ENCODE data around the gene TFCP2.
"Not testable (repeated sequence)": the region's sequence is repeated elsewhere in the genome, so short reads cannot be mapped to it uniquely, and the experiment has no call there.

TFCP2 gene, protein sequence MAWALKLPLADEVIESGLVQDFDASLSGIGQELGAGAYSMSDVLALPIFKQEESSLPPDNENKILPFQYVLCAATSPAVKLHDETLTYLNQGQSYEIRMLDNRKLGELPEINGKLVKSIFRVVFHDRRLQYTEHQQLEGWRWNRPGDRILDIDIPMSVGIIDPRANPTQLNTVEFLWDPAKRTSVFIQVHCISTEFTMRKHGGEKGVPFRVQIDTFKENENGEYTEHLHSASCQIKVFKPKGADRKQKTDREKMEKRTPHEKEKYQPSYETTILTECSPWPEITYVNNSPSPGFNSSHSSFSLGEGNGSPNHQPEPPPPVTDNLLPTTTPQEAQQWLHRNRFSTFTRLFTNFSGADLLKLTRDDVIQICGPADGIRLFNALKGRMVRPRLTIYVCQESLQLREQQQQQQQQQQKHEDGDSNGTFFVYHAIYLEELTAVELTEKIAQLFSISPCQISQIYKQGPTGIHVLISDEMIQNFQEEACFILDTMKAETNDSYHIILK

DNA sequence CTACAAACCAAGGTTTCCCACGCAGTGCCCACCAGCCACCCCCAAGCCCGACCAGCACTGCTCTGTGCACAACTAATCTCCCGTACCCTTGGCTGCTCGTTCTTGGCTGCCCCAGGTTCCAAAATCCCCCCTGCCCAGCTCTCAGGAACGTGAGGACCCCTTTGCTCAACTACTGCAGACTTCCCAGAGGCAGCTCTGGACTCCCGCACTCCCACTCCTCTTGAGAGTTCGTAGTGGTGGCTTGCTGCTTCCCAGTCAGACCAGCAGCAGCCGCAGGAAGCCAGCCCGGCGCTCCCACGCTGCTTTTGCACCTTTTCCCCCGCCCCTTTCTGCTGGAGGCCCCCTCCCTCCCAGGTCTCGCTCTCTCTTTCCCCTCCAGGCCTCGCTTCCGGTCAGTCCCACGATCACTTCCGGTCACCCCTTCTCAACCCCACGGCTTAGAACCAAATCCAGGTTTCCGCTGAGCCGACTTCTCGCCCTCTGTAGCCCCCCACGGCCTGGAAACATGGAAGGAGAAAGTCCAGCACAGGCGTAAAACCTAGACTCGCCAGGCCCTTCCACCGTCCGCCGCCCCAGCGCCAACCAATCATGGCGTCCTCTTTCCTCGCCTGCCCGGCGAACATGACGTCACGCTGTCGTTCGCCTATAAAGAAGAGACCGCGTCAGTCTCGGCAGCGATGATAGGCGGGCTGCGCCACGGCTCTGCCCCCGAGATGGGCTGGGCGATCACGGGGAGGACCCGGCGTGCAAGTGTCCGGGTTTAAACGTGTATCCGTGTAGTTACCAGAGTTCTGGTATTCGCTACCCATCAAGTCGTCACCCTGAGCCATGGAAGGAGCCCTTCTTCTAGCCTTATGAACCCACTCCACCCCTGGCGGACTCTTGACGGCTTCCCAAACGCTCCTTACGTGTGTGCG is at the start of gene TFCP2:
Gene TFCP2 (minus strand): TSS at position 621 of the 917 bp plus-strand sequence. CDS start 713 bp downstream, outside the sequence.
- DNase-seq, result peak; percentile 95

DNA sequence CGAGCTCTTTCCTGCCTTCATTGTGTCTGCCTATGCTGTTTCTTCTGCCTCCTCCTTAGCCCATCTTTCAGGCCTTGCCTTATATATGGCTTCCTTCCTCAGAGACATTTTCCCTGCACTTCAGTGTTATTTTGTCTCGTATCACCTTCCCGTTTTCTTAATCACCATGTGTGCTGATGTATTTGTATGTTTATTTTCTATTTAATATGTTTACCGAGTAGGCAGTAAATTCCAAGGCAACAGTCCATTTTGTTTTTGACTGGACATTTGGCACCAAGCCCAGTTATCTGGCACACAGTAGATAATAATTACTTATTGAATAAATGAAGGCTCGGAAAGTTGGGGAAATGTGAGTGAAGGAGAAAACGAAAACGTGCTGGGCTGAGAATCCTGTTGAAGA is 49.5 kb upstream of the TFCP2 start:
- peak; percentile 73 for DNase-seq

DNA sequence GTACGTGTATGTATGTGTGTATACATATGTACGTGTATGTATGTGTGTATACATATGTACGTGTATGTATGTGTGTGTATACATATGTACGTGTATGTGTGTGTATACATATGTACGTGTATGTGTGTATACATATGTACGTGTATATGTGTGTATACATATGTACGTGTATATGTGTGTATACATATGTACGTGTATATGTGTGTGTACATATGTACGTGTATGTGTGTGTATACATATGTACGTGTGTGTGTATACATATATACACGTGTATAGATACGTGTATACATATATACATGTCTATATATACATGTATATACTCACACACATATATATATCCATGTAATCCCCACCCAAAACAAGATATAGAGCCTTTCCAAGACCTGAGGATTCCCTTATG is 46.9 kb upstream of the TFCP2 start:
- DNase-seq, result not testable (repeated sequence)

DNA sequence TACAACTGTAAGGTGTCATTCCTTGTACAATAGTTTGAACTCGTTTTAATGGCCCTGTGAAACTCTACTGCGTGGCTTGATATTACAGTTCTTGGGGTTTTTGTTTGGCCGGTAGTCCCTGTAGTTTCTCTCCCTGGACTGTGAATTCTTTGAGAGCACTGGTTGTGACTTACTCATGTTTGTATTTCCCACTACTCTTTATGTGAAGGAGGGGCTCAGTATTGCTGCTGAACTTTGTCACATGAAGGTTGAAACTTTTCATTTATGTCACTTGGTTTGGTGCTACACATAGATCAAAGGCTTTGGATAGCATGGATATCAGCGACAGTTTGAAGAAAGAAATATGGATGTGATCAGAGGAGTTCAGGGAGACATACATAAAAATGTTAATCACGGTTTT is 46.4 kb upstream of the TFCP2 start:
- no peak for DNase-seq

DNA sequence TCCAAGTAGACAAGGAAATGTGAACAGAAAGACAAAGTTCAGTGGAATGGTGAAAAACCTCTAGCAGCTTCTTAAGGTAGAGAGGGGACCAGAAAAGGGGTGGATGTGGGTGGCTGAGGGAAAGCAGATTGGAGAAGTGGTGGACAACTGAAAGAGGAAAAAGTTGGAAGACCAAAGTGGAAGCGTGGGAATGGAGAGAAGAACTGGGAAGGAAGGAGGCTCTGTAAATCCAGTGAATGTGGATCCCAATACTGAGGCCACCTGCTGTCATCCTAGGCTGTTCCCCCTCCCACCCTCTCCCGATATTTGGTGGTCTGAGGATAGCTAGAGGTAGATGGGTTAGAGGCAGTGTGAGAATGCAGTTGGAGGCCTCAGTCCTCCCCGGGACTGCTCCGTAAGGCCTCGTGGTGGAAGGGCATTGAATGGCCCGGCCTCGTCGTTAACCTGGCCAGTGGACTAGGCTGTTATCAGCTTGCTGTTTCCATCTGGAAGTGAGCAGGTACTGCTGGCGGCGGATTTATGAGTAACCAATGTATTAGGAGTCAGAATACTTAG is 45.7 kb upstream of the TFCP2 start:
- DNase-seq, result no peak

DNA sequence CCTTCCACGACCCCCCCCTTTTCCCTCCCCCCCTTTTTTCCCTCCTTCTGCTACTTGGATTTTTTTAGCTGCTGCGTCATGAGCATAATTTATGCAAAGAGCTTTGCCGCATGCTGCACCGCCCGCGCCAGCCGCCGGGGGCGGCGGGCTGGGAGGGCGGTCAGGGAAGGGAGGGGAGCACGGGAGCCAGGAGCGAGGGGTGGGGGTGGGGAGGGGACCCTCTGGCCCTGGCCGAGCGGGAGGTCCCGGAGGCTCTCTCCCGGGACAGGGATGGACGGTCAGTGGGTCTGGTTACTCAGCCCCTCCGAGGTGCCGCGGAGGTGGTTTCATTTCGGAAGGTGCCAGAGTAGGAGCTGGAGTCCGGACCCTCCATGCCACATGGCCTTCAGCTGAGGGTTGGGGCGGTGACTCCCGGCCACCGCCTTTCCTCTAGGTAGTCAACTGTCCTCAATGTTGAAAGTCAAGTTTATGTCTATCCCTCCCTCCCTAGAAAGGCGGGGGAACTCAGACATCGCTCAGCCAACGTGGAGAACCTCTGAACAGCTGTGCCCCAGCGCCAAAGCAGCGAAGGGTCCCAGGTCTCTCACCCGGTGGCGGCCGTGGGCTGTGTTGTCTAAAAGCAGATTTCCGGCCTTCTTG is 45.2 kb upstream of the TFCP2 start, which contains the start of gene POU6F1:
Gene POU6F1 (minus strand): TSS at position 95 of the 639 bp plus-strand sequence. CDS start 11,226 bp downstream, outside the sequence.
- DNase-seq, result peak; percentile 31

DNA sequence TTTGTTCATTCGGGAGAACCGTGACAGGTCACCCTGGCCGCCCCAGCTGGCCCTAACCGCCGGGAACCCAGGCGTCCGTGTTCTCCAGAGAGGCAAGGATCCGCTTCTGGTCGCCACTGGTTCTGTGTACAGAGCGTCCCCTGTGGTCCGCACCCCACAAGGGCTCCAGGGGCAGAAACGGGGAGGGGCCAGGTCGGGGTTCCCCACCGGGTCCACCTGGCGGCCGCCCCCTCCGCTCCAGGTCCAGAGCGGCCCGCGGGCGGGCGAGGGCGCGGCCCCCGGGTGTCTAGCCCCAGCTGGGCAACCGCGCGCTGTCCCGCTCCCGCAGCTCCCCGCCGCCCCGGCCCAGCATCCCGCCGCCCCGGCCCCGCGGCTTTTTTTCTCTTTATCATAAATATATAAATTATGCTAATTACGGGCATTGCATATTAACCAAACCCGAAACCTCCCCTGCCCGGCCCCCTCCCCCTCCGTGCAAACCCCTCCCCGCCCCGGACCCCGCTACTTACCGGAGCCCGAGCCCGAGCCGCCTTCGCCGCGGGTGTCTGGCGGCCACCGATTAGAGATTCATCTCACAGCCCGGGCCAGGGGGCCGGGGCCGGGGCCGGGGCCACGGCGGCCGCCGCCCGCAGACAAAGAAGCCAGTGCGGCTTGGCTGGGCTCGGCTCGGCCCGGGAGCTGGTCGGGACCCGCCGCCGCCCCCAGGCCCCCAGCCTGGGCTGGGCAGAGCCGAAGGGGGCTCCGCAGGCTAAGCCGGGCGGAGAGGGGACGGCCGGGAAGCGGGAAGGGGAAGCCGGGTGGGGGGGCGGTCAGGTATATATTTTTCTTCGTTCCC is 44.4 kb upstream of the TFCP2 start:
- no peak for DNase-seq

DNA sequence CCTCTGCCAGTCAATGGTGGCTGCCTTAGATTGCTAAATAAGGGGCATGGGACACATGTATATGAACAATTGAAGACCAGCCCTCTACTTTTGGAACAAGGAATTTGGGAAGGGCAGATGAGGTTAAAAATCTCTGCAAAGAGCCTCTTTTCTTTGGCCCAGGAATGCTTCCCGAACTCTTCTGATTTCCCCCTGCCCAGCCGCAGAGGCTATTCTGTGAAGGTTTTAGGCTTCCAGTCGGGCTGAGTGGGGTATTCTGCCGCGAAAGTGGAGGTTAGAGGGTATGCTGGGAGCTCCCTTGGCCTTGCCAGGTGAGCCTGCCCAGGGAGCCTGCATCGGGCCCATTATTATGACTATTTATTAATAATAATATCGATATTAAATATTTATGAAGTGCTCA is 43.7 kb upstream of the TFCP2 start:
- DNase-seq, result no peak

DNA sequence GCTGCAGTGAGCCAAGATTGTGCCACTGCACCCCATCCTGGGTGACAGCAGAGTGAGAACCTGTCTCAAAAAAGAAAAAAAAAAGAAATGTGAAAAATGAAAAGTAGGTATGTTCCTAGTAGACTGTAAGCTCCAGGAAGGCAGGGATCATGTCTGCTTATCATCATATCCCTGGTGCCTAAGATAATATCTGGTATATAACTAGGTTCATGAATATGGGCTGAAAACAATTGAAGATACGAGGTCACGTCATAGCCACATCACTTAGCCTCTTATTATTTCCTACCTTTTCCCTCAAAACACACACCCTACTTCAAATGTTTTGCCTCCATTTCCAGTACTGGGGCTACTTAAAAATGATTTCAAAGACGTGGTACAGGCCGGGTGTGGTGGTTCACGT is 42.0 kb upstream of the TFCP2 start:
- no peak for DNase-seq

DNA sequence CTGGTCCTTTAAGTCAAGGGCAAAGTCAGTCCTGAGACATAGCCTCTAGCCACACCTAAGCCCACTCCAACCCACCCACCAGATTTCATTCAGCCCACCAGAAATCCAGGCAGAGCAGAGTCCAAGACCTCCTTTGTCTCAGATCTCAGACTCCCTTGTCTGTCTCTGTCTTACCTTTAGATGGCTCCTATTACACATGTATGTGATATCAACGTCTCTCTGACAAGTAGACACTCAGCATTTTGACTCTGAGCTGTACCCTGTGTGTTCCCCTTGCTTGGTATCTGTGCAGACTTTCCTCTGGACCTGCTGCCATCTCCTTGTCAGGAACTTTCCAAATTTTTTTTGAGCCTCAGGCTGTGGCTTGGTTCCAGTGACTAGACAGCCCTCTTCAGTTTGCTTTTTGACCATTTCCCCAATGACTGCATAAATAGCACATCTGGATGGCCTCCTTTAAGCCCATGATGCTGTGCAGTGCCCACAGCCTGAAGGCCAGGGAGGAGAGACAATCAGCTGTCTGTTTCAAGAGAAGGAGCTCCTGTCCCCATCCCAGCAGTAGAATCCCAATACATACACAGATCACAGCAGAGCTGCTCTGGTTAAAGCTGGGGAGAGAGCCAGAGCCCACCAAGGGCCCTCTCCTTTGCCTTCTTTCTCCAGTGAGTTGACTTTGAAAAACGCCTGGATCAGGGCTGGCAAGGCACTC is 37.9 kb upstream of the TFCP2 start:
- no peak for DNase-seq

DNA sequence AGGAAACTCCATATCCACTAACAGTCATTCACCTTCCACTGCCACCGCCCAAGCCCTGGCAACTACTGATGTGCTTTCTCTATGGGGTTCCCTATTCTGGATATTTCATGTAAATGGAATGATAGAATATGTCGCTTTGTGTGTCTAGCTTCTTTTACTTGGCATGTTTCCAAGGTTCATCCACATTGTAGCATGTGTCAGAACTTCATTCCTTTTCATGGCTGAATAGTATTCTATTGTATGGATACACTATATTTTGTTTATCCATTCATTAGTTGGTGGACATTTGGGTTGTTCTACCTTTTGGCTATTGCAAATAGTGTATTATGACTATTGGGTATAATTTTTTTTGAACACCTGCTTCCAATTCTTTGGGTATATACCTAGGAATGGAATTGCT is 36.3 kb upstream of the TFCP2 start:
- DNase-seq, result no peak

DNA sequence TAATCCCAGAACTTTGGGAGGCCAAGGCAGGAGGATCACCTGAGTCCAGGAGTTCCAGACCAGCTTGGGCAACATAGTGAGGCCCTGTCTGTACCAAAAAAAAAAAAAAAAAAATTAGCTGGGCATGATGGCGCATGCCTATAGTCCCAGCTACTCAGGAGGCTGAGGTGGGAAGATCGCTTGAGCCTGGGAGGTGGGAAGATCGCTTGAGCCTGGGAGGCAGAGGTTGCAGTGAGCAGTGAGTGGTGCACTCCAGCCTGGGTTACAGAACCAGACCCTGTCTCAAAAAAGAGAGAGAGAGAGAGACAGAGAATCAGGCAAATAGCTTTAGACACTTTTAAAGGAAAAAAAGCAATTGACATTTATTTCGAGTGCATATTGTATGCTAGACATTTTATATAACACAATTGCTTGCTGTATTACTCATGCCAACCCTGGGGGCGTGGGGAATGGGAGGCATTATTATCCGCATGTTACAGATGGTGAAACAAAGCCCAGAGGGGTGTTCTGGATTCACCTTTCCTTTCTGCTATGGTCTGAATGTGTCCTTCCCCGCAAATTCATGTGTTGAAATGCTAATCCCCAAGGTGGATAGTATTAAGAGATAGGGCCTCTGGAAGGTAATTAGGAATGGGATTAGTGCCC is 35.2 kb upstream of the TFCP2 start:
- no peak for DNase-seq

DNA sequence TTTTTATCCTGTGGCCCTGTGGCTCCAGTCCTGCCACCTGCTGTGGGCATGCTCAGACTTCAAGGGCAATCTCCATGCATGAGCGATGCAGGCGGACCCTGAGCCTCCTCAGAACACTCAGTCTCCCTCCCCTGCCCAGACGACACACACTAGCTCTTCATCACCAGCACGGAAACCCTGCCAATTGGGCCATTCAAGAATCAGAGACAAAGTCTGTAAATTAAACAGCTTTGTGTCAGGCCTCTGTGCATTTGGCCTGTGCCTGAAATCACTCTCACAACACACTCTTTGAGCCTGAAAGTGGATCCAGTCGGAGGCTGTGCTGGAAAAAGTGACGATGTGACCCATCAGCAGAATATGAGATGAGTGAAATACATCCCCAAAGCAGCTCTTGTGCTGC is 32.4 kb upstream of the TFCP2 start:
- DNase-seq, result no peak

DNA sequence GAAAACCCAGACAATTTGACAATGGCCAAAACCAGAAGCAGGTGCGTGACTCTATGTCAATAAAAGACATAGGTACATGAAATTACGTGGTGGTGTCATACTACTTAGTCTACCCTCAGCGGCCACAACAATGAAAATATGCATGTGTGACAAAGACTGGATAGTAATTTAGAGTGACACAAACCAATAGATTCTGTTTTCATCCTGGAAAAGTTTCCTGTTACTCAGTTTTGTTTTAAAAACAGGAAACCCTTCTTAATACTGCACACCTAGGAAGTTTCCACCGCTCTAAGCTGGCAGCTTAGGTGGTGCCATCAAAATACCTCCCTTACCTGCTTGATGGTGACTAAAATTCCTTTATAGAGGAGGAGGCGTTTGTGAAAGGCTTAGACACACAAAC is 29.8 kb upstream of the TFCP2 start:
- no peak for DNase-seq

DNA sequence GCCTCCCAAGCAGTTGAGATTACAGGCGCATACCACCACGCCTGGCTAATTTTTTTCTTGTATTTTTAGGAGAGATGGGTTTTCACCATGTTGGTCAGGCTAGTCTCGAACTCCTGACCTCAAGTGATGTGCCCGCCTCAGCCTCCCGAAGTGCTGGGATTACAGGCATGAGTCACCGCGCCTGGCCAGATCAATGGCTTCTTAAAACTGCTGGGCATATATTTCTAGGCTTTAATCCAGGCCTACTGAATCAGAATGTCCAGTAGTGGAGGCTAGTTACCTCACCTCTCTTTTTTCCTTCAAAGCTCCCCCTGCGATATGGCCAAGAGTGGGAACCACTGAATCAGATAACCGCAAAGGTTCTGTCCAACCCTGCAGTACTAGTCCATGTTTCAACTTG is 27.9 kb upstream of the TFCP2 start:
- DNase-seq, result no peak

DNA sequence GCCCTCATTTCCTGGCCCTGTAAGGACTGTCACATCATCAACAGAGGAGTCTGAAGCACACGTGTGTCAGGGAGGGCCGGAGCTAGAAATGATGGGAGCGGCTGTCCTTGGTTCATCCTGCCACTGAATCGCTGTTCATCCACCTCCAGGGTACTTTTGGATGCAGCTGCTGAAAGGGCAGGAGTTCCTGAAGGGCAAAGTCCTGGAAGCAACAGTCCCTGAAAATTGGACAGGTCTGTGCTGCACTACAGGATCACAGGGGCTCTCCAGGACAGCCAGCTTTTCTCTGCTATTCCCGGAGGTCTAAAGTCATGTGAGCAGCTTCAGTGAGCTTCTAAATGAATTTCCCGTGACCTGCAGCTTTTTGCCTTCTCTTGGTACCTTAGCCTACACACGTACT is 27.2 kb upstream of the TFCP2 start:
- DNase-seq, result no peak

DNA sequence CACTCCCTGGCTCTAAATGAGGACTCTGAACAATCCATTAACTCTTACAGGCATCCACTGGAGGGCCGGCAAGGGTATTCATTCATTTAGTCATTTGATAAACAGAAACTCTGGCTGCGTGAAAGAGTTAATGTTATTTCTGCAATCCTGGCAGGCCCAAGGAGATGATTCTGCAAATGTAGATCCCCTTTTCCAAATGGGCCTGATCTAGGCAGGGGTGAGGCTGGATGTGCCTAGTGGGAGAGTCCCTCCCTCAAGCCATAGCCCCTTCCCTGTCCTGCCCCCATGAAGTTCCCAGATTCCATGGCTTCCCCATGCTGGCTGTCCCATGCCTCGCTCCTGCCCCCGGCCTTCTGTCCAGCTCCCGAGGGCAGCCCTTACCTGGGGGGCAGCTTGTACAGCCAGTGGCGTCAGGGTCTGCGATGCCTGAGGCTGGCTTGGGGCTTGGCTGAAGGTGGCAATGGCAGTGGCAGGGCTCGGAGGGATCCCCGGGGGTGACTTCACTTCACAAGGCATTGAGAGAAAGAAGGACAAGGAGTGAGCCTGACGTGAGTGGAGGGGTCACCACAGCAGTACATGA is 26.5 kb upstream of the TFCP2 start:
- DNase-seq, result no peak

DNA sequence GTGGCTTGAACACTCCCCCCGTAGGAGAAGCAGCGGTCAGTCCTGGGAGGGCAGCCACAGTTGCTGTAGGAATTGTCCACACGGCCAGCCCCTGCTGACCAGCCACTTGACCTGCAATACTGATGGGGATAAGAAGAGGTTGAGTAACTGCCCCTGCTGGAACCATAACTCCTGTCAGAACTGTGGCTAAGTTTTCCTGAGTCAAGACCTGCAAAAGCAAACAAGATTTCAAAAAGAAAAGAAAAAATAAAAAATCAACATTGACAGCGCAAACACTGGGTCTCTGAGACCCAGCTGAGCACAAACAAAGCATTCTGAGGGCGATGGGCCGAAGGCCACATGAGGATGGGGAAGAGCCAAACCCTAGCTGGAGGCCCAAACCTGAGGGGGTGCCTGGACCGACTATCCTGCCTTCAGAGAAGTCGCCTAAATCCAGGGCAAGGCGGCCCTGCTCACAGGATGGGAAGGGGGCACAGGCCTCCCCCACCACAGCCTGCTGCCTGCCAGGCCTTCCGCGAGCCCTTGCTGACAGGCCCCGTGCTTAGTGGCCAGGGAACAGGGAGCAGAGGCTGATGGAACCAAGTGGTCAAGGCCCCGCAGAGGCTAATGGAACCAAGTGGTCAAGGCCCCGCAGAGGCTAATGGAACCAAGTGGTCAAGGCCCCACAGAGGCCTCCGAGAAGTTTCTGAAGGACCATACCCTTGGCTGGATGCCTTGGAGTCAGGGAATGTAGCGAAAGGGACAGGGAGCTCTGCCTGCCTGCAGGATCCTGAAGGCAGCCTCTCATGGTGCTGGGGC is 25.8 kb upstream of the TFCP2 start:
- DNase-seq, result no peak

Data from COR-L47 (cell line).